Jurkat, Clone E6-1 (cell line): ENCODE measurements around the gene EEF1AKMT2.

Experiments
- DNase-seq: peaks from one replicate; pipeline ENCODE4 v3.0.0-alpha.2; 2011; ENCODE audit warnings: low read depth, low spot score
- H3K4me3 ChIP-seq: 2 replicates; pipeline ENCODE4 v1.5.1; 2011; ENCODE audit warnings: mild to moderate bottlenecking, low read length, control low read depth, moderate library complexity

EEF1AKMT2 gene

DNA sequence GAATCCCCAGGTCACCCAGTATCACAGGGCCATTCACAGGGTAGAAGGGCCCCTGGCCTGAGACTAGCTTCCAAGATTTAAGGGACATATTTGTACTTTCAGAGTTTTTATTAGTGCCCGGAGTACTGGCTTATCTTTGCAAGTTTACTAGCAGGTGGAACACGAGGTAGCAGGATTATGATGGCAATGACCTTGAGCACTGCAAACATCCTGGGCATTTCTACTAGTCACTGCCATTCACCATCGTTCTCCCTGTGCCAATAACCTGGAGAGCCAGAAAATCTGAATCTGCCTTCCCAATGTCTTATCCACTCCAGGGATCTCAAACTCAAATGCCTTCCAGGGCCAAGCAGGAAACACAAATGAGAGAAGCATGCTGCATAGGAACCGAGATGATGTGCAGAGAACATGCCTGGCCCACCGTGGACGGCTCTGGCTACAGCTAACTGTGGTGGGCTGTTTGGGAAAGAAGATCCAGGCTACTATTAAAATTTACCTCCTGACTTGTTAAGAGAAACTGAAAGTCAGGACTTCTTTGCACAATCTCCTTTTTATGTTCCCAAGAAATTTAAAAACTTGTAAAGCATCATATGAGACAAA is 64.2 kb downstream of the EEF1AKMT2 start:
- DNase-seq: no peak
- H3K4me3 ChIP-seq: no peak overlapping the region

GRCh38 chr10:124725791-124726190 is 65.9 kb downstream of the EEF1AKMT2 start:
- H3K4me3 ChIP-seq: no peak overlapping the region
- no peak for DNase-seq

GRCh38 chr10:124725171-124725631 is 66.5 kb downstream of the EEF1AKMT2 start:
- no peak for DNase-seq

GRCh38 chr10:124724279-124725027 is 67.2 kb downstream of the EEF1AKMT2 start:
- H3K4me3 ChIP-seq: no peak overlapping the region

More at GRCh38 chr10:124725171-124725631, 66.5 kb downstream of the EEF1AKMT2 start:
- H3K4me3 ChIP-seq: no peak overlapping the region

GRCh38 chr10:124723826-124724225 is 67.9 kb downstream of the EEF1AKMT2 start:
- DNase-seq: no peak
- H3K4me3 ChIP-seq: no peak overlapping the region

More at GRCh38 chr10:124724279-124725027, 67.2 kb downstream of the EEF1AKMT2 start:
- DNase-seq: no peak

DNA sequence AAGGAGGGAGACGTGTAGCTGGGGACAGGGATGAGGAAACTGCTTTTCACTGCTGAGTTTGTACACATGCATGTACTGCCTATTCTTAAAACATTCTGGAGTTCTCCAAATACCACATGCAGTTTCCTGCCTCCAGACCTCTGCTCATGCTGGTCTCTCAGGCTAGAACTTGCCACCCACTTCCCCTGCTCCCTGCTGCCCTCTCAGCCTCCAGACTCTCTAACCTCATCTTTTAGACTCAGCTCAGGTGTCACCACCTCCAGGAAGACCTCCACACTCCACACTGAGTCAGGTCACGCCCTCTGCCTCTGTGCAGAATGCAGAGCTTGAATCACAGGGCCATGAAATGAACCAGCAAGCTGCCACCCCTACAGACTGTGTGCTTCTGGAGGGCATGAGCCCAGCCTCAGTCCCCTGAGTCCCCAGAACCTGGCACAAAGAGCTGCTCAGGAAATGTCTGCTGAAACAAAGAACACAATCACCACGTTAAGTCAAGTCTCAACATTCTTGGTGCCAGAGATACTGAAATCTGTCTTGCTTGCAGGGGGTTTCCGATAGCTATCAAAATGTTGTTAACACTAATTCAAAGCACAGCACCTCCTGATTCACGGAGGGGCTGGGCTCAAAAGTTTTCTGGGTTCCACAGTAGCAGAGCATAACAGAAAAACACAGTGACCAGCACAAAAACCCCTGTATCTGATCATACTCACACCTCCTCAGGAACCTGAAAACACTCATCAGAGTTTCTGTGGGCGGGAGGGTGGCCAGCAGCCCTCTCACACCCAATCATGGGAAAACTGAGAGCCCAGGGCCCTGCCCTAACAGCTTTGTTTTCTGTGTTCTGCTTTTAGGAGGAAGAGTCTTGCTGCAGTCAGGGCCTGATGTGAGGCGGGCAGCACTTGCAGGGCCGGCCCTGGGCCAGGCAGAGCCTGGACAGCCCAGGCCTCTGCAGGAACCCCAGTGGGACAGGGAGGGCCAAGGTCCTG is 68.6 kb downstream of the EEF1AKMT2 start:
- DNase-seq: peak; percentile 56
- no peak overlapping the region for H3K4me3 ChIP-seq

GRCh38 chr10:124721330-124722045 is 70.2 kb downstream of the EEF1AKMT2 start:
- peak; percentile 56 for DNase-seq

DNA sequence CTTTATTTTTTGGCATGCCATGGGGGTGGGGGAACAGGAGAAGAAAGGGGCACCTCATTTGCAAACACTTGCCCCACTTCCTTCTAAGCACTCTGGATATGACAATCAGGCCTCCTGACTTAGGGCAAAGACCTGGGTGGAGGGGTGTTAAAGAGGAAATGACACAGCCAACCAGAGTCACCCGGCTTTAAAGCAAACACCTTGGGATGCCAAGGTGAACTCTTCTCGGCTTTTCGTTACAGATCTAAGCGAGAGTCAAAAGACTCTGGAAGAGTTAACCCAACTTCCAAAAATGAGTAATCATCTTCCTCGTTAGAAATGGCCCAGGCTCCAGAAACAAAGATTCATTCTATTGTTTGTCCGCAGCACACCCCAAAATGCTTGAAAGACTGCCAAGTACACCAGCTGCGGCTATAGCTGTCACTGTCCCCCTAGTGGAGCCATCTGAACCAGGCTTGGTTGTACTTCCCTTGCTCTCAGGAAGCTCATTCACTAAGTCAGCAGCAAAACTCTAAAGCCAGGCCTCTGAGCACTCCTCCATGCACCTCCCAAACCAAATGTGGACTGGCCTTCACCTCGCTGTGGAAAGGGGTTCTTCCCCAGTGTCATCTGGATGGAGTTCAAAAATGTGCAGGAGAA is 72.4 kb downstream of the EEF1AKMT2 start:
- DNase-seq: peak; percentile 86
- H3K4me3 ChIP-seq: no peak overlapping the region; the same call in none of the 2 replicates

More at GRCh38 chr10:124721330-124722045, 70.2 kb downstream of the EEF1AKMT2 start:
- H3K4me3 ChIP-seq: no peak overlapping the region

- DNase-seq: peak; percentile 62
- H3K4me3 ChIP-seq: no peak overlapping the region
Observed at GRCh38 chr10:124717911-124718741, 73.6 kb downstream of the EEF1AKMT2 start.

- DNase-seq: no peak
- H3K4me3 ChIP-seq: no peak overlapping the region
Observed at GRCh38 chr10:124717041-124717757, 74.5 kb downstream of the EEF1AKMT2 start.

- DNase-seq: no peak
- no peak overlapping the region for H3K4me3 ChIP-seq
Observed at GRCh38 chr10:124716369-124716768, 75.3 kb downstream of the EEF1AKMT2 start.

GRCh38 chr10:124715439-124715838 is 76.2 kb downstream of the EEF1AKMT2 start:
- no peak overlapping the region for H3K4me3 ChIP-seq
- no peak for DNase-seq

- no peak overlapping the region for H3K4me3 ChIP-seq
- DNase-seq: no peak
Observed at GRCh38 chr10:124713679-124714255, 77.9 kb downstream of the EEF1AKMT2 start.

- no peak overlapping the region for H3K4me3 ChIP-seq
- DNase-seq: no peak
Observed at GRCh38 chr10:124712704-124713407, 78.8 kb downstream of the EEF1AKMT2 start.

DNA sequence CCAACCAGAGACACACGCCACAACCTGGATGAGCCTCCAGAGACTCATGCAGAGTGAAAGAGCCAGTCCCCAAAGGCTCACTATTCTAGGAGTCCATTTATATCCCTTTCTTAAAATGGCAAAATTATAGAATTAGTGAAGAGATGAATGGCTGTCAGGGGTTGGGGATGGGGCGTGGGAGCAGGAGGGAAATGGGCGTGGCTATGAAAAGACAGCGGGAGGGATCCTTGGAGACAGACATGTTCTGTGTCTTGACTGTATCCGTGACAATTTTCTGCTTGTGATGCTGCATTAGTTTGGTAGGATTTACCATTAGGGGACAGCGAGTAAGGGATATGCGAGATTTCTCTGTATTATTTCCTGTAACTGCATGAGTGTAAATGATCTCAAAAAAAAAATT is 80.5 kb downstream of the EEF1AKMT2 start:
- no peak for DNase-seq

More for the DNA sequence above, 80.5 kb downstream of the EEF1AKMT2 start:
- no peak overlapping the region for H3K4me3 ChIP-seq
